ENCODE data around the gene APBA3.
"Not testable (repeated sequence)": the region's sequence is repeated elsewhere in the genome, so short reads cannot be mapped to it uniquely, and the experiment has no call there.

APBA3 gene

DNA sequence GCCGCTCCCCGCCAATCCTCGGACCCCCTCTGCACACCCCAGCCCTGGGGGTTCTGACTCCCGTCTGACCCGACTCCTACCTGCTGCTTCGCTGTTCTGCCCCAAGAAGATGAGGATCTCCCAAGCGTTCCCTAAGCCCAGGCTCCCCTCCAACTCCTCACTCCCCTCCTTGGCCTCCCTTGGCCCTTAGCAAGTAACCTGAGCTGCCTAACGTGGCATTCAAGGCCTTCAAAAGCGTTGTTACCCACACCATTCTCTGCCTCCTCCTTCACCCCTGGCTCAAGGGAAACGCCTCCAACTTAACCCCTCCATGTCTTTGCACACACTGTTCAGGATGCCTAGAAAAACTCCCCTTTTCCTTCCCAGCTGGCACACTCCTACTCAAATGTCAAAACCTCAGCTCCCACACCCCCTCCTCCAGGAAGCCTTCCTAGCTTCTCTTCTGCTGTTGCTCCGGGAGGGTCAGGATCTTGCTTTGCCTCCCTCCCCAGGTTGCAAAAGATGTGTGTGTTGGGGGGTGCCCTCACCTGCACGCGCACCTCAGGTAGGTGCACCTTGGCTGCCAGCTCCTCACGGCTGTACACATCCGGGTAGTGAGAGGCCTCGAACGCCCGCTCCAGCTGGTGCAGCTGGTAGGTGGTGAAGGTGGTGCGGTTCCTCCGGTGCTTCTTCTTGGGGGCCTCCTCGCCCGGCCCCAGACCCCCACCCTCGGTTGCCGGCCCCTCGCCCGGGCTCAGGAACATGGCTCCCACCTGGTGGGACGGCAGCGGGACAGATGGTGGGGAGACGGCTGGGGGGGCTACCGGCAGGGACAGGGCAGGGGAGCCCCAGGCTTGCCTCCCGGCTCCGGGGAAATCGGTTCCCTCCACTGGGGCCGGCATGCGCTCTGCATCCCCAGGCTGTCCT is 9.8 kb upstream of the APBA3 start:
- no peak for DNase-seq (ENCODE audit: low read depth in 2 of 2)

DNA sequence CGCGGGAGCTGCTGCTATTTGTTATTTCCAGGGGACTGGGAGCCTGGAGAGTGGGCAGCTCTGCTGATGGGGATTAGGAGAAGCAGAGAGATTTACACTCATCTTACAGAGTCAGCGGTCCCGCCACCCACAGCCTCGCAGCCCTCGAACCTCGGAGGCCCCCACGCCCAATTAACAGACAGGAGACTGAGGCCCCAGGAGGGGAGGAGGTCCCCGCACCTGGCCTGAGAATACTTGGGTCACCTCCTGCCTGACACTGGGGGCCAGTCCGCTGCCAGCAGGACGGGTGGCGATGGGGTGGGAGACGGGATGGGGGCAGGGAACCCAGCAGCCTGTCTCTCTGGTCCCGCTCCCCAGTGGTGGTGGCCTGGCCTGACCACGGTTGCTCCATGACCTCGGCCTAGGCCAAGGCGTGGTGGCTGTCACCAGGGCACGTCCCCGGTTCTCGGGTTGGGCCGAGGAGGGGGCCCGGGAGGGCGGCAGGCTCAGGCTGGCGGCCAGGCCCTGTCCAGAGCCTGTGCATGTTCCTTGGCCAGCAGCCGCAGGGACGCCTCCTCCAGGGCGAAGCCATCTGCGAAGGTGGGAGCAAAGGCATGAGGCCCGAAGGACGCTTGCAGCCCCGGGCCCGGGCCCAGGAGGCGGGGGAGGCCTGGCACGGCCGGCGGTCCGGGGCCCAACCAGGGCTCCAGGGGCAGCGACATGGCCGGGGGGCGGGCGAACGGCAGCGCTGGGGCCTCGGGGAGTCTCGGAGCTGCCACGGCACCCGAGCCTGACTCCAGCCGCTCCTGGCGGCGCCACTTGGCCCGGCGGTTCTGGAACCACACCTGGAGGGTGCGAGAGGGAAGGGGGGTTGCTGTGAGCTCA is 8.9 kb upstream of the APBA3 start:
- DNase-seq (ENCODE audit: low read depth in 2 of 2) = no peak

- no peak for DNase-seq (ENCODE audit: low read depth in 2 of 2)
Observed at GRCh38 chr19:3769494-3769893, 8.0 kb upstream of the APBA3 start.

- DNase-seq (ENCODE audit: low read depth in 2 of 2) = no peak
Observed at GRCh38 chr19:3768748-3769099, 7.2 kb upstream of the APBA3 start.

DNA sequence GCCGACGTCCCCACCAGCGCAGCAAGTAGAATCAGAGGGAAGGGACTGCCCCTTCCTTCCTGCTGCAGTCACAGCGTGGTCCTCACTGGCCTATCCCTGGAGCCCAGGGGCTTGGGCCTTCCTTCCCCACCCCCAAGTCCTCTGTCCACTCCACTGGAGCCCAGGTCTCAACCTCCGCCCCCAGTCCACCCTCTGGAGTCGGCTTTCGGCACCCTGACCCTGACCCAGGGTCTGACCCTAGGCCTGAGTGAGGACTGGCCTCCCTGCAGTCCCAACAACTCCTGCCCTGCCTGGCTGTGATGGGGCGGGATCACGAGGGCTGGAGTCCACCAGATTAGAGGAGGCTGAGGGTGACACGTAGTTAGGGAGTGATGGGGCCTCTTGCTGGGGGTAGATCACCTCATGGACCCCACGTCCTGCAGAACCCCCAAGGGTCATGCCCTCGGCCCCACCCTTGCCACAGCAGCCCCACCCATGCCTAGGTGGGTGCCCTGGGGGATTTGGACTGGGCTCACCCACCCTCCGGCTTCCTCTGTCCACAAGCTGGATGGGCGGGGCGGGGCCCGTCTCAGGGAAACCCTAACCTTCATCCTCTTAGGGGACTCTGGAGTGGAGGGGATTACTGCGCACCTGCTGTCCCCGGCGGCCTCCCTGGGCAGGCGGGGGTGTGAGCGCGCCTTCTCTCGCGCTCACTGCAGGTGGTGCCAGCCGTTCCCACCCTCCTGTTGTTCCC is 6.7 kb upstream of the APBA3 start:
- DNase-seq (ENCODE audit: low read depth in 2 of 2) = no peak

DNA sequence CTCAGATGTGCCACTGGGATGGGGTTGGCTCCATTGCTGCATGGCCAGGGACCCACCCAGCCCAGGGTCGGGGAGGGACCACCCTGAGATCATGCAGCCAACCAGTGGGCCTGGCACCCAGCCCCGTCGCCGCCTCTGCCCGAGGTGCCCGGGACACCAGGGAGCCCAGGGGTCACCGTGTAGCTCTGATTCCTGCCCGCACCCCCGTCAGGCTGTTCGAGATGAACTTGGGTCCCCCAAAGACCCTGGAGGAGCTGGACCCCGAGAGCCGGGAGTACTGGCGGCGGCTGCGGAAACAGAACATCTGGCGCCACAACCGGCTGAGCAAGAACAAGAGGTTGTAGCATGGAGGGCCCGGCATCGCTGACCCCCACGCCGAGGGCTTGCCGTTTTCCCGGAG is 5.6 kb upstream of the APBA3 start:
- DNase-seq (ENCODE audit: low read depth in 2 of 2) = no peak

DNA sequence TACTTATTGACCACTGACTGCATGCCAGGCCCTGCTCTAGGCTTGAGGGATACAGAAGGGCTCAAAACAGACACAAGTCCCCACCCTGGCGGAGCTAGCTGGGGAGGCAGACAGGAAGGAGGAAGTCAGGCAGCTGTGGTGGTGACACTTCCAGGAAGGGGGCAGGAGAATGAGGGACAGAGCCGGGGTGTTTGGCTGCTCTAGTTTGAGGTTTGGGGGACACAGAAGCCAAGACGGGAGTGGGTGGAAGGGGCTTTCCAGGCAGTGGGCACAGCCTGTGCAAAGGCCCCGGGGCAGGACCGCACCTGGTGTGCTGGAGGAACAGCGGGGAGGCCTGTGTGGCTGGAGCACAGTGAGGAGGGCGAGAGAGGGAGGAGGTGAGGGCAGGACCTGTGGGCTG is 5.0 kb upstream of the APBA3 start:
- no peak for DNase-seq (ENCODE audit: low read depth in 2 of 2)

DNA sequence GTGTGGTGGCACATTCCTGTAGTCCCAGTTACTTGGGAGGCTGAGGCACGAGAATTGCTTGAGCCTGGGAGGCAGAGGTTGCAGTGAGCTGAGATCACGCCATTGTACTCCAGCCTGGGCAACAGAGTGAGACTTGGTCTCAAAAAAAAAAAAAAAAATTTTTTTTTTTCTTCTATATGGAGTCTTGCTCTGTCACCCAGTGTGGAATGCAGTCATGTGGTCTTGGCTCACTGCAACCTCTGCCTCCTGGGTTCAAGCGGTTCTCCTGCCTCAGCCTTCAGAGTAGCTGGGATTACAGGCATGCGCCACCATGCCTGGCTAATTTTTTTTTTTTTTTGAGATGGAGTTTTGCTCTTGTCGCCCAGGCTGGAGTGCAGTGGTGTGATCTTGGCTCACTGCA is 4.3 kb upstream of the APBA3 start:
- not testable (repeated sequence) for DNase-seq (ENCODE audit: low read depth in 2 of 2)

DNA sequence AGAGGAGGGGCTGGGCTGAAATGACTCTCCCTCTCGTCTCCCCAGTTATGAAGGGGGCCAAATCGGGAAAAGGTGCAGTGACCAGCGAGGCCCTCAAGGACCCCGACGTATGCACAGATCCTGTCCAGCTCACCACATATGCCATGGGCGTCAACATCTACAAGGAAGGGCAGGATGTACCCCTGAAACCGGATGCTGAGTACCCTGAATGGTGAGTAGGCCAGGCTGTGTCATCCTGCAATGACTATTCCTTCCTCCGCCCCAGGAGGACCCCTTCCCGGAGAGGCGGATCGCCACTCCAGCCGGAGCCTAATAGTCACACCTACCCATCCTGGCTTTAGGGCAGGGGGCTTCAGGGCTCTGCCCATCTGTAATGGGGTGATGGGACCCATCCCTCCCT is 3.6 kb upstream of the APBA3 start:
- DNase-seq (ENCODE audit: low read depth in 2 of 2) = no peak

- DNase-seq (ENCODE audit: low read depth in 2 of 2) = peak; percentile 98
Observed at GRCh38 chr19:3762501-3763459, 1.3 kb upstream of the APBA3 start, which contains the start of gene MRPL54. TSS of gene MRPL54 (plus strand) at chr19:3762682. CDS start at chr19:3762701, 19 bp downstream.

- no peak for DNase-seq (ENCODE audit: low read depth in 2 of 2)
Observed at GRCh38 chr19:3762130-3762473, 610 bp upstream of the APBA3 start.

DNA sequence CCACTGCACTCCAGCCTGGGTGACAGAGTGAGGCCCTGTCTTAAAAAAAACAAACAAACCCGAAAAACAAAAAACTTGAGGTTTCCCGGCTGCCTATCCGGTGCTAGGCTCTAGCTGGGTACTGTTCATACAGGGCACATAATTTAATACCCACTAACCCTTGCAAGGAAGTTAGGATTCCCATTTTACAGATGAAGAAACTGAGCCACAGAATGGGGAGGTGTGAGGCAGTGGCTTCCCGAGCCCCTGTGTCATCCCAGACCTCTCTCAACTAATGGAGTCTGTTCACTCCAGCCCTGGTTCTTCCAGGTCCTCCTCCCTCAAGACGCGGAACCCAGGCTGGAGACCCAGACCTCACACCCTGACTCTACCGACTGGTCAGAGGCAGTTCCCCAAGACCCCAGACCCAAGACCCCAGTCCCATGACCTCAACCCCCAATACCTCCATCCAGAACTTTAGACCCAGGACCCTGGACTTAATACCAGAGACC is 576 bp downstream of the APBA3 start:
- no peak for DNase-seq (ENCODE audit: low read depth in 2 of 2)

DNA sequence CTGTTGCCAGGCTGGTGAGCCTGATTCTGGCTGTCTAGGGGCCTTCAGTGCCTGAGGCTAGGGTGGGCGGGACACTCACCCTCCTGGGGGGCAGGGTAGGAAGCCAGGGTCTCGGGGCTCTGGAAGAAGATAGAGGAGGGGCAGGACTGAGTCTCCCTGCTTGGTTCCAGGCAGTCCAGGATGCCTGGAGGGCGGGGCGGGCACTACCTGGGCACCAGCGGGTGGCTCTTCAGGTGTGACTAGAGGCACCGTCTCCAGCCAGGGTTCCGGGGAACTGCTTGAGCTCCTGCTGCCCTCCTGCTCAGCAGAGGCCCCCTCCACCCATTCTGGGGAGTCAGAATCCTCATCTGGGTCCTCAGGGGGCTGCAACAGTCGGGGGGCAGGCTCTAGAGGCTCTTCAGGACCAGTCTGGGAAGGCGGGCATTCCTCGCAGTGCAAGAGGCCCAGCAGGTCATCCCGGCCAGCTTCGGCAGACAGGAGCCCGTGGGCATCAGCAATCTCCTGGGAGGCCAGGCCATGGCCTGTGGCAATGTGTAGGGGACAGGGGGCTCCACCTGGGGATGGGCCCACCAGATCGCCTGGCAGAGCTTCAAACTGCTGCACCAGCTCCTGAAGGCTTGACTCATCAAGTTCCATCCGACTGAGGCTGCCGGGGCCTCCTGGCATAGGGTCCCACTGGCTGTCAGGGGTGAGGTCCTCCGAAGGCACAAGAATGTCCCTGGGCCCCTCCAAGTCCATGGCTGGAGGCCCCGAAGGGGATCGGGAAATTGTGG is 1.8 kb downstream of the APBA3 start:
- DNase-seq (ENCODE audit: low read depth in 2 of 2) = no peak

- not testable (repeated sequence) for DNase-seq (ENCODE audit: low read depth in 2 of 2)
Observed at GRCh38 chr19:3758297-3758696, 3.2 kb downstream of the APBA3 start.

DNA sequence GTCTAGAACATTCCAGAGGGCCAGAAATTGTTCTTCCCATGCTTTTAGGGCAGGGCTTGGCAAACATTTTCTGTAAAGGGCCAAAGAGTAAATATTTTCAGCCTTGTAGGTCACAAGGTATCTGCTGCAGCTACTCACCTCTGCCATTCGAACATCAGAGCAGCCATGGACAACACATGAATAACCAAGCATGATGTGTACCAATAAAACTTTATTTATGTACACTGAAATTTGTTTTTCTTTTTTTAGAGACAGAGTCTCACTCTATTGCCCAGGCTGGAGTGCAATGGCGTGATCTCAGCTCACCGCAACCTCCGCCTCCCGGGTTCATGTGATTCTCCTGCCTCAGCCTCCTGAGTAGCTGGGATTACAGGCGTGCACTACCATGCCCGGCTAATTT is 3.8 kb downstream of the APBA3 start:
- not testable (repeated sequence) for DNase-seq (ENCODE audit: low read depth in 2 of 2)

DNA sequence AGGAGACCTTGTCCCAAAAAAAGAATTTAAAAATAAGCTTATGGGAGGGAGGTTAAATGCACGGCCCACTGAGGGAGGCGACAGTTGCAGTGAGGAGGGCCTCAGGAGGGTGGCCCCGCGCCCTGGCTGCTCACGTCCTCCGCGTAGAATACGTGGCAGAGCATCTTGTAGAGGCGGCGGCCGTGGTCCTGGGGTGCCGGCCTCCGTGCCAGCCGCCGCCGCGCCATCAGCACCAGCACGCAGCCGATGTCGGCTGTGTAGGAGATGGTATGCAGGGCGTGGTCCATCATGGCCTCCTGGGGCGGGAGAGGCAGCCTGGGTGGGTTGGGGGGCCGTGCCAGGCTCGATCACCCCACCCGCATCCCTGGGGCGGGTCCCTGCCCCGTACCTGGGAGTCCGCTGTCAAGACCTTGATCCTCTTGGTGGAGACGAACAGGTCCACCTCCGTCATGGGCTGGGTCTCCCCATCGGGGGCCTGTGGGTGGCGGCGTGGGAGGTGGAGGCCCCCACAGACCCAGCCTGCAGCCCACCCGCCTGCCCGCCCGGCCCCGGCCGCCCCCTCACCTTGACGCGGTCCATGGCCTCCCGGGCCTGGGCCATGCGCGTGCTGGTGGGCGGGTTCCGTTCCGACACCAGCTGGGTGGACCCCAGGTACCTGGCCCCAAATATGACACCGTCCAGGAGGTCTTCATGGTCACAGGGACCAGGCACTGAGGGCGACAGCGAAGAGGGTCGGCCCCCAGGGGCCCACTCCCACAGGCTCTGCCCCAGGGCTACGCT is 7.7 kb downstream of the APBA3 start:
- no peak for DNase-seq (ENCODE audit: low read depth in 2 of 2)

GRCh38 chr19:3752492-3752891 is 9.0 kb downstream of the APBA3 start:
- no peak for DNase-seq (ENCODE audit: low read depth in 2 of 2)

DNA sequence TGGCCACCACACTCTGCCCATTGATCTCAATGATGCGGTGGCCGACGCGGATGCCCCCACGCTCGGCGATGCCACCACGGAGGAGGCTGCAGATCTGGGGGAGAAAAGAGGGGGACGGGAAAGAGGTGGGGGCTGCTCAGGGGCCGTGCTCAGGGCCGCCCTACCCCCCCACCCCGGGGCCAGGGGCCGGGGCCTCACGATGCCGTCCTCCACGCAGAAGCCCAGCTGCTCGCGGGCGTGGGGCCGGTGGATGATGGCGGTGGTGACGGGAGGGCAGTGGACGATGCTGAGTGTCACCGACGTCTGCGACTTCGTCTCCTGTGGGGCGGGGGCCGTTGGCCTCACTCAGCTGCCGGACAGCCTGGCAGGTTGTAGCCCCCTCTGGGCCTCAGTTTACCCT is 10.3 kb downstream of the APBA3 start:
- DNase-seq (ENCODE audit: low read depth in 2 of 2) = no peak

DNA sequence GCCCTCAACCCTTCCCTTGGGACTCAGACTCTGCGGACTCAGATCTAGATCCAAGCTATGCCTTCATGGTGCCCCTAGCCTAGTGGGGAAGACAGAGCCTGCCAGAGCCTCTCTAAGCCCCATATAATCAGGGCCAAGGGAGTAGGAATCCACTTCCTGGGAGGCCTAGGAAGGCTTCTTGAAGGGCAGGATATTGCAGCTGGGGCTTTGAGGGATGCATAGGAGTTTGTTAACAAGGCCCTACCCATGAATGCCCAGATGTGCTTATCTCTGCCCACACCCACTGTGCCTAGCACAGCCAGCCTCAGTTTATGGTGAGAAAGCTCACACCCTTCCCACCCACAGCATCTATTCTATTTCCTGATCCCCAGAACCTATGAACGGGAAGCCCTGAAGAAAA is 11.3 kb downstream of the APBA3 start:
- DNase-seq (ENCODE audit: low read depth in 2 of 2) = no peak

All from stimulated activated CD4-positive, alpha-beta T cell treated with anti-CD3 and anti-CD28 coated beads, Interleukin-4, amount 100 ng/mL, for 48 hours (primary cell).